ENCODE results near the gene ST6GAL1. TPM values are rescaled to one million over a fixed set of nuclear protein-coding genes. Genes with fewer than 3 reads are reported as not detected.

The ST6GAL1 gene
- total and polyA plus RNA-seq, 2 experiments from 2014 or later: 17.6 to 65.1 TPM

DNA sequence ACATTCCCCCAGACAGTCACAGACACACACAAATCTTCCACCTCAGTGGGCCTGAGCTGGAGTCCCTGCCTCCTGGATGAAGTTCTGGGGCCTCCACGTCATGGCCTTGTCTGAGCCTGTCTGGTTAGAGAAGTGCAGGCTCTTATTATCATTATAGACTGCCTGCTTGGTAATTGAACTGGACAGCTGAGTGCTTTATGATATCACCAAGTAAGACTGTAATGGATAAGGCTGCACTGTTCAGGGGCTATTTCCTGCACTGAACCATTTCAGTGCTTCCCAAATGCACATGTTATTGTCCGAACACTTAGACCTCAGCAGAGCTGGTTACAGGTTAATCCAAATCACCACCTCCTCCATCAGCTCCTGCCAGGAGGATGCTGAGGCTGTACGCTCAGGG is 8.7 kb upstream of the ST6GAL1 start:
- H3K4me3 Mint-ChIP-seq: no peak overlapping the region
- H3K27ac ChIP-seq (ENCODE audit: low read depth): no peak overlapping the region
- H3K4me1 Mint-ChIP-seq: no peaks in the 10 kb centered on the region
- peaks cover 2% of the 10 kb centered on the region for H3K27me3 Mint-ChIP-seq (ENCODE audit: insufficient read depth, low read depth, poor library complexity)
- H3K4me1 ChIP-seq (ENCODE audit: insufficient read depth): no peaks in the 10 kb centered on the region
- H3K4me2 ChIP-seq: no peak overlapping the region
- H4K20me1 ChIP-seq (replicated peaks; ENCODE audit: insufficient read depth): no peaks in the 10 kb centered on the region
- no peaks in the 10 kb centered on the region for H3K9me3 Mint-ChIP-seq
- TF ChIP-seq CREB1 (CRISPR knock-in tag; IDR thresholded peaks at IDR 0.05; ENCODE audit: low read depth) (no peak), POLR2AphosphoS5 (IDR thresholded peaks at IDR 0.05; ENCODE audit: low read depth) (no peak), ZNF114 (CRISPR knock-in tag; IDR thresholded peaks at IDR 0.05) (no peak), NANOG (IDR thresholded peaks at IDR 0.05; ENCODE audit: borderline replicate concordance) (no peak), JUNB (IDR thresholded peaks at IDR 0.05; ENCODE audit: unreplicated experiment) (no peak), EZH2 (IDR thresholded peaks at IDR 0.05; ENCODE audit: low read depth, unreplicated experiment) (no peak), EZH2phosphoT487 (IDR thresholded peaks at IDR 0.05; ENCODE audit: unreplicated experiment) (no peak), ZNF331 (CRISPR knock-in tag; IDR thresholded peaks at IDR 0.05; ENCODE audit: low read depth) (no peak), STAT1 (IDR thresholded peaks at IDR 0.05; ENCODE audit: unreplicated experiment) (no peak)
- TF ChIP-seq, protein P1, sequence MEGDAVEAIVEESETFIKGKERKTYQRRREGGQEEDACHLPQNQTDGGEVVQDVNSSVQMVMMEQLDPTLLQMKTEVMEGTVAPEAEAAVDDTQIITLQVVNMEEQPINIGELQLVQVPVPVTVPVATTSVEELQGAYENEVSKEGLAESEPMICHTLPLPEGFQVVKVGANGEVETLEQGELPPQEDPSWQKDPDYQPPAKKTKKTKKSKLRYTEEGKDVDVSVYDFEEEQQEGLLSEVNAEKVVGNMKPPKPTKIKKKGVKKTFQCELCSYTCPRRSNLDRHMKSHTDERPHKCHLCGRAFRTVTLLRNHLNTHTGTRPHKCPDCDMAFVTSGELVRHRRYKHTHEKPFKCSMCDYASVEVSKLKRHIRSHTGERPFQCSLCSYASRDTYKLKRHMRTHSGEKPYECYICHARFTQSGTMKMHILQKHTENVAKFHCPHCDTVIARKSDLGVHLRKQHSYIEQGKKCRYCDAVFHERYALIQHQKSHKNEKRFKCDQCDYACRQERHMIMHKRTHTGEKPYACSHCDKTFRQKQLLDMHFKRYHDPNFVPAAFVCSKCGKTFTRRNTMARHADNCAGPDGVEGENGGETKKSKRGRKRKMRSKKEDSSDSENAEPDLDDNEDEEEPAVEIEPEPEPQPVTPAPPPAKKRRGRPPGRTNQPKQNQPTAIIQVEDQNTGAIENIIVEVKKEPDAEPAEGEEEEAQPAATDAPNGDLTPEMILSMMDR (conservative IDR thresholded peaks at IDR 0.05; ENCODE audit: low read depth in 2 of 2): no peak
- TF ChIP-seq, protein P2, sequence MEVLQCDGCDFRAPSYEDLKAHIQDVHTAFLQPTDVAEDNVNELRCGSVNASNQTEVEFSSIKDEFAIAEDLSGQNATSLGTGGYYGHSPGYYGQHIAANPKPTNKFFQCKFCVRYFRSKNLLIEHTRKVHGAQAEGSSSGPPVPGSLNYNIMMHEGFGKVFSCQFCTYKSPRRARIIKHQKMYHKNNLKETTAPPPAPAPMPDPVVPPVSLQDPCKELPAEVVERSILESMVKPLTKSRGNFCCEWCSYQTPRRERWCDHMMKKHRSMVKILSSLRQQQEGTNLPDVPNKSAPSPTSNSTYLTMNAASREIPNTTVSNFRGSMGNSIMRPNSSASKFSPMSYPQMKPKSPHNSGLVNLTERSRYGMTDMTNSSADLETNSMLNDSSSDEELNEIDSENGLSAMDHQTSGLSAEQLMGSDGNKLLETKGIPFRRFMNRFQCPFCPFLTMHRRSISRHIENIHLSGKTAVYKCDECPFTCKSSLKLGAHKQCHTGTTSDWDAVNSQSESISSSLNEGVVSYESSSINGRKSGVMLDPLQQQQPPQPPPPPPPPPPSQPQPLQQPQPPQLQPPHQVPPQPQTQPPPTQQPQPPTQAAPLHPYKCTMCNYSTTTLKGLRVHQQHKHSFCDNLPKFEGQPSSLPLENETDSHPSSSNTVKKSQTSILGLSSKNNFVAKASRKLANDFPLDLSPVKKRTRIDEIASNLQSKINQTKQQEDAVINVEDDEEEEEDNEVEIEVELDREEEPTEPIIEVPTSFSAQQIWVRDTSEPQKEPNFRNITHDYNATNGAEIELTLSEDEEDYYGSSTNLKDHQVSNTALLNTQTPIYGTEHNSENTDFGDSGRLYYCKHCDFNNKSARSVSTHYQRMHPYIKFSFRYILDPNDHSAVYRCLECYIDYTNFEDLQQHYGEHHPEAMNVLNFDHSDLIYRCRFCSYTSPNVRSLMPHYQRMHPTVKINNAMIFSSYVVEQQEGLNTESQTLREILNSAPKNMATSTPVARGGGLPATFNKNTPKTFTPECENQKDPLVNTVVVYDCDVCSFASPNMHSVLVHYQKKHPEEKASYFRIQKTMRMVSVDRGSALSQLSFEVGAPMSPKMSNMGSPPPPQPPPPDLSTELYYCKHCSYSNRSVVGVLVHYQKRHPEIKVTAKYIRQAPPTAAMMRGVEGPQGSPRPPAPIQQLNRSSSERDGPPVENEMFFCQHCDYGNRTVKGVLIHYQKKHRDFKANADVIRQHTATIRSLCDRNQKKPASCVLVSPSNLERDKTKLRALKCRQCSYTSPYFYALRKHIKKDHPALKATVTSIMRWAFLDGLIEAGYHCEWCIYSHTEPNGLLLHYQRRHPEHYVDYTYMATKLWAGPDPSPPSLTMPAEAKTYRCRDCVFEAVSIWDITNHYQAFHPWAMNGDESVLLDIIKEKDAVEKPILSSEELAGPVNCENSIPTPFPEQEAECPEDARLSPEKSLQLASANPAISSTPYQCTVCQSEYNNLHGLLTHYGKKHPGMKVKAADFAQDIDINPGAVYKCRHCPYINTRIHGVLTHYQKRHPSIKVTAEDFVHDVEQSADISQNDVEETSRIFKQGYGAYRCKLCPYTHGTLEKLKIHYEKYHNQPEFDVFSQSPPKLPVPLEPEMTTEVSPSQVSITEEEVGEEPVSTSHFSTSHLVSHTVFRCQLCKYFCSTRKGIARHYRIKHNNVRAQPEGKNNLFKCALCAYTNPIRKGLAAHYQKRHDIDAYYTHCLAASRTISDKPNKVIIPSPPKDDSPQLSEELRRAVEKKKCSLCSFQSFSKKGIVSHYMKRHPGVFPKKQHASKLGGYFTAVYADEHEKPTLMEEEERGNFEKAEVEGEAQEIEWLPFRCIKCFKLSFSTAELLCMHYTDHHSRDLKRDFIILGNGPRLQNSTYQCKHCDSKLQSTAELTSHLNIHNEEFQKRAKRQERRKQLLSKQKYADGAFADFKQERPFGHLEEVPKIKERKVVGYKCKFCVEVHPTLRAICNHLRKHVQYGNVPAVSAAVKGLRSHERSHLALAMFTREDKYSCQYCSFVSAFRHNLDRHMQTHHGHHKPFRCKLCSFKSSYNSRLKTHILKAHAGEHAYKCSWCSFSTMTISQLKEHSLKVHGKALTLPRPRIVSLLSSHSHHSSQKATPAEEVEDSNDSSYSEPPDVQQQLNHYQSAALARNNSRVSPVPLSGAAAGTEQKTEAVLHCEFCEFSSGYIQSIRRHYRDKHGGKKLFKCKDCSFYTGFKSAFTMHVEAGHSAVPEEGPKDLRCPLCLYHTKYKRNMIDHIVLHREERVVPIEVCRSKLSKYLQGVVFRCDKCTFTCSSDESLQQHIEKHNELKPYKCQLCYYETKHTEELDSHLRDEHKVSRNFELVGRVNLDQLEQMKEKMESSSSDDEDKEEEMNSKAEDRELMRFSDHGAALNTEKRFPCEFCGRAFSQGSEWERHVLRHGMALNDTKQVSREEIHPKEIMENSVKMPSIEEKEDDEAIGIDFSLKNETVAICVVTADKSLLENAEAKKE (CRISPR knock-in tag; IDR thresholded peaks at IDR 0.05): no peak
- TF ChIP-seq, protein P3, sequence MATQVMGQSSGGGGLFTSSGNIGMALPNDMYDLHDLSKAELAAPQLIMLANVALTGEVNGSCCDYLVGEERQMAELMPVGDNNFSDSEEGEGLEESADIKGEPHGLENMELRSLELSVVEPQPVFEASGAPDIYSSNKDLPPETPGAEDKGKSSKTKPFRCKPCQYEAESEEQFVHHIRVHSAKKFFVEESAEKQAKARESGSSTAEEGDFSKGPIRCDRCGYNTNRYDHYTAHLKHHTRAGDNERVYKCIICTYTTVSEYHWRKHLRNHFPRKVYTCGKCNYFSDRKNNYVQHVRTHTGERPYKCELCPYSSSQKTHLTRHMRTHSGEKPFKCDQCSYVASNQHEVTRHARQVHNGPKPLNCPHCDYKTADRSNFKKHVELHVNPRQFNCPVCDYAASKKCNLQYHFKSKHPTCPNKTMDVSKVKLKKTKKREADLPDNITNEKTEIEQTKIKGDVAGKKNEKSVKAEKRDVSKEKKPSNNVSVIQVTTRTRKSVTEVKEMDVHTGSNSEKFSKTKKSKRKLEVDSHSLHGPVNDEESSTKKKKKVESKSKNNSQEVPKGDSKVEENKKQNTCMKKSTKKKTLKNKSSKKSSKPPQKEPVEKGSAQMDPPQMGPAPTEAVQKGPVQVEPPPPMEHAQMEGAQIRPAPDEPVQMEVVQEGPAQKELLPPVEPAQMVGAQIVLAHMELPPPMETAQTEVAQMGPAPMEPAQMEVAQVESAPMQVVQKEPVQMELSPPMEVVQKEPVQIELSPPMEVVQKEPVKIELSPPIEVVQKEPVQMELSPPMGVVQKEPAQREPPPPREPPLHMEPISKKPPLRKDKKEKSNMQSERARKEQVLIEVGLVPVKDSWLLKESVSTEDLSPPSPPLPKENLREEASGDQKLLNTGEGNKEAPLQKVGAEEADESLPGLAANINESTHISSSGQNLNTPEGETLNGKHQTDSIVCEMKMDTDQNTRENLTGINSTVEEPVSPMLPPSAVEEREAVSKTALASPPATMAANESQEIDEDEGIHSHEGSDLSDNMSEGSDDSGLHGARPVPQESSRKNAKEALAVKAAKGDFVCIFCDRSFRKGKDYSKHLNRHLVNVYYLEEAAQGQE (IDR thresholded peaks at IDR 0.05; ENCODE audit: unreplicated experiment): no peak
- TF ChIP-seq, protein P4, sequence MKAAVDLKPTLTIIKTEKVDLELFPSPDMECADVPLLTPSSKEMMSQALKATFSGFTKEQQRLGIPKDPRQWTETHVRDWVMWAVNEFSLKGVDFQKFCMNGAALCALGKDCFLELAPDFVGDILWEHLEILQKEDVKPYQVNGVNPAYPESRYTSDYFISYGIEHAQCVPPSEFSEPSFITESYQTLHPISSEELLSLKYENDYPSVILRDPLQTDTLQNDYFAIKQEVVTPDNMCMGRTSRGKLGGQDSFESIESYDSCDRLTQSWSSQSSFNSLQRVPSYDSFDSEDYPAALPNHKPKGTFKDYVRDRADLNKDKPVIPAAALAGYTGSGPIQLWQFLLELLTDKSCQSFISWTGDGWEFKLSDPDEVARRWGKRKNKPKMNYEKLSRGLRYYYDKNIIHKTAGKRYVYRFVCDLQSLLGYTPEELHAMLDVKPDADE (IDR thresholded peaks at IDR 0.05): no peak
- H2AFZ ChIP-seq: no peak overlapping the region
- no peaks in the 10 kb centered on the region for H3K79me2 ChIP-seq (replicated peaks; ENCODE audit: insufficient read depth)
- H3K36me3 Mint-ChIP-seq (ENCODE audit: low read depth): no peaks in the 10 kb centered on the region
- no peaks in the 10 kb centered on the region for H3F3A ChIP-seq (replicated peaks; ENCODE audit: low read depth)
- DNase-seq (ENCODE audit: low spot score) (no peak), ATAC-seq (no peak)
- no peaks in the 10 kb centered on the region for H3K36me3 ChIP-seq (ENCODE audit: insufficient read depth)
- H3K27ac Mint-ChIP-seq: no peak overlapping the region
- H3K27me3 ChIP-seq (ENCODE audit: insufficient read depth): no peaks in the 10 kb centered on the region
- H3K4me3 ChIP-seq: no peak overlapping the region
- H3K9me2 ChIP-seq (ENCODE audit: insufficient read depth): no peaks in the 10 kb centered on the region
